ENCODE measurements around the gene WNT8A.

Gene WNT8A

GRCh38 chr5:138139781-138140090 is 55.9 kb downstream of the WNT8A start:
- H3K27ac ChIP-seq = no peak overlapping the region
- H3K36me3 ChIP-seq = no peaks in the 10 kb centered on the region
- H3K9me3 ChIP-seq = no peaks in the 10 kb centered on the region
- peaks cover 70% of the 10 kb centered on the region for H3K27me3 ChIP-seq
- H3K4me1 ChIP-seq (ENCODE audit: control insufficient read depth in 1 of 2, insufficient read depth in 1 of 2, low read depth in 1 of 2, low read length in 1 of 2) = peaks cover 0 to 14% of the 10 kb centered on the region in 2 experiments
- no peak overlapping the region for H3K4me3 ChIP-seq (ENCODE audit: low read depth in 1 of 2, low read length in 1 of 2)
- no peak for TF ChIP-seq CTCF (IDR thresholded peaks at IDR 0.05)

- Histone ChIP-seq H3K27ac (no peak overlapping the region), H3K4me3 (ENCODE audit: low read depth in 1 of 2, low read length in 1 of 2) (no peak overlapping the region), H3K4me1 (ENCODE audit: control insufficient read depth in 1 of 2, insufficient read depth in 1 of 2, low read depth in 1 of 2, low read length in 1 of 2) (peaks cover 0 to 14% of the 10 kb centered on the region in 2 experiments), H3K9me3 (no peaks in the 10 kb centered on the region), H3K27me3 (peaks cover 70% of the 10 kb centered on the region), H3K36me3 (no peaks in the 10 kb centered on the region)
- TF ChIP-seq CTCF (IDR thresholded peaks at IDR 0.05) = no peak
Measured at GRCh38 chr5:138140268-138140667, 56.4 kb downstream of the WNT8A start.

Measured in neutrophil (primary cell).